Fibroblast of lung (primary cell): ENCODE data around the gene ANKRD13D. TPM values are rescaled to one million over a fixed set of nuclear protein-coding genes. Genes with fewer than 3 reads are reported as not detected.
A peak's percentile ranks its signal among the peaks of the same experiment; 100 is the strongest.

Experiments
- DNase-seq, 2 donors: peaks; one replicate each; pipeline versions ENCODE4 v3.0.0 to v3.0.0-alpha.2; 2010; ENCODE audit warnings: low read depth in 2 of 2
- H2AFZ ChIP-seq: 2 replicates; pipeline ENCODE4 v1.5.1; 2012; ENCODE audit warnings: low read length, control low read depth, inconsistent platforms
- H3K27ac ChIP-seq: 2 replicates; pipeline ENCODE4 v1.5.1; 2011; ENCODE audit warnings: low read length, control low read depth; ENCODE audit not compliant: insufficient read depth
- H3K27me3 ChIP-seq: 2 replicates; pipeline ENCODE4 v1.5.1; 2011; ENCODE audit warnings: mild to moderate bottlenecking, low read length; ENCODE audit not compliant: control insufficient read depth, insufficient read depth
- H3K36me3 ChIP-seq: 2 replicates; pipeline ENCODE4 v1.5.1; 2011; ENCODE audit warnings: low read length; ENCODE audit not compliant: control insufficient read depth, insufficient read depth
- H3K4me1 ChIP-seq: 2 replicates; pipeline ENCODE4 v1.5.1; 2011; ENCODE audit warnings: low read length; ENCODE audit not compliant: control insufficient read depth, insufficient read depth; ENCODE audit errors: extremely low read depth
- H3K4me2 ChIP-seq: 2 replicates; pipeline ENCODE4 v1.5.1; 2011; ENCODE audit warnings: low read length, control low read depth; ENCODE audit not compliant: insufficient read depth; ENCODE audit errors: extremely low read depth
- H3K4me3 ChIP-seq, 4 experiments: fragments of 200-600 bp in 1 of 4; sonication (generic) in 1 of 4; replicated peaks in 1 of 4; 2 replicates each; pipeline ENCODE4 v1.5.1; 2011 to 2016; ENCODE audit warnings: low read length in 4 of 4, low read depth in 3 of 4, mild to moderate bottlenecking in 3 of 4, control low read depth in 2 of 4, inconsistent platforms in 1 of 4, mixed read lengths in 1 of 4; ENCODE audit not compliant: insufficient read depth in 1 of 4; ENCODE audit errors: control extremely low read depth in 1 of 4
- H3K79me2 ChIP-seq: 2 replicates; pipeline ENCODE4 v1.5.1; 2012; ENCODE audit warnings: mild to moderate bottlenecking, low read length, inconsistent platforms; ENCODE audit not compliant: control insufficient read depth, insufficient read depth
- H3K9ac ChIP-seq: 2 replicates; pipeline ENCODE4 v1.5.1; 2011; ENCODE audit warnings: mild to moderate bottlenecking, low read length, control low read depth; ENCODE audit not compliant: insufficient read depth
- H3K9me3 ChIP-seq: 2 replicates; pipeline ENCODE4 v1.5.1; 2012; ENCODE audit warnings: low read depth, low read length; ENCODE audit not compliant: control insufficient read depth, insufficient read depth
- H4K20me1 ChIP-seq: 2 replicates; pipeline ENCODE4 v1.5.1; 2011; ENCODE audit warnings: low read length; ENCODE audit not compliant: control insufficient read depth, insufficient read depth; ENCODE audit errors: extremely low read depth
- EZH2 ChIP-seq: IDR thresholded peaks from 2 replicates; pipeline ENCODE4 v1.5.1; 2012; ENCODE audit warnings: low read length, control low read depth, mild to moderate bottlenecking; ENCODE audit errors: missing control alignments
- polyA plus RNA-seq, 2 donors: library from polyadenylated mRNA; depleted of rRNA in 1 of 2; stranded (reverse) in 1 of 2; unstranded in 1 of 2; fragments of >200 nt; gene quantifications; 2 replicates each; pipeline ENCODE4 v1.2.1, GENCODE V29; 2011 to 2012; ENCODE audit warnings: missing spikeins in 1 of 2
- total RNA-seq: library from RNA; depleted of rRNA; stranded (reverse); fragments of >200 nt; gene quantifications from 2 replicates; pipeline ENCODE4 v1.2.1, GENCODE V29; 2014
- TF ChIP-seq, protein P1 (sequence below), 2 donors: IDR thresholded peaks in 1 of 2; conservative IDR thresholded peaks in 1 of 2; 1 replicate in 1 of 2; 2 replicates in 1 of 2; pipeline ENCODE4 v1.5.1; 2011 to 2012; ENCODE audit warnings: low read length in 2 of 2, control low read depth in 1 of 2, inconsistent platforms in 1 of 2, low read depth in 1 of 2, mild to moderate bottlenecking in 1 of 2

The ANKRD13D gene
- total and polyA plus RNA-seq, 2 donors (not counting 1 experiment from before 2014, with no cell fraction given): 11.5 to 45.4 TPM

DNA sequence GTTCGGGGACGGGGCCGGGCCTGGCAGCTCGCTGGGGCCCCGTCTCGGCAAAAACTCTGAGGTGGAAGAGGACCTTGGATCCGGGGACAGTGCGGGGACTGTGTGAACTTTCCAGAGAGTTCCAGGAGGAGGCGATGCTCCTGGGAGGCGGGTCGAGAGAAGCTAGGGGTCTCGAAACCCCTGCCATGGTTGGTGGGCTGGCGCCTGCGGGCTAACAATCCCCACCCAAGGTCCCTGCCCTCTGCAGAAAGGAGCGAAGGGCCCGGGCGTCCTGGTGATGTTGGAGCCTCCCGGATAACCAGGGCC, 27.5 kb upstream of the ANKRD13D start:
- peaks cover 2% of the 10 kb centered on the region for H3K36me3 ChIP-seq
- no peaks in the 10 kb centered on the region for H4K20me1 ChIP-seq
- no peak for TF ChIP-seq EZH2
- TF ChIP-seq, protein P1, sequence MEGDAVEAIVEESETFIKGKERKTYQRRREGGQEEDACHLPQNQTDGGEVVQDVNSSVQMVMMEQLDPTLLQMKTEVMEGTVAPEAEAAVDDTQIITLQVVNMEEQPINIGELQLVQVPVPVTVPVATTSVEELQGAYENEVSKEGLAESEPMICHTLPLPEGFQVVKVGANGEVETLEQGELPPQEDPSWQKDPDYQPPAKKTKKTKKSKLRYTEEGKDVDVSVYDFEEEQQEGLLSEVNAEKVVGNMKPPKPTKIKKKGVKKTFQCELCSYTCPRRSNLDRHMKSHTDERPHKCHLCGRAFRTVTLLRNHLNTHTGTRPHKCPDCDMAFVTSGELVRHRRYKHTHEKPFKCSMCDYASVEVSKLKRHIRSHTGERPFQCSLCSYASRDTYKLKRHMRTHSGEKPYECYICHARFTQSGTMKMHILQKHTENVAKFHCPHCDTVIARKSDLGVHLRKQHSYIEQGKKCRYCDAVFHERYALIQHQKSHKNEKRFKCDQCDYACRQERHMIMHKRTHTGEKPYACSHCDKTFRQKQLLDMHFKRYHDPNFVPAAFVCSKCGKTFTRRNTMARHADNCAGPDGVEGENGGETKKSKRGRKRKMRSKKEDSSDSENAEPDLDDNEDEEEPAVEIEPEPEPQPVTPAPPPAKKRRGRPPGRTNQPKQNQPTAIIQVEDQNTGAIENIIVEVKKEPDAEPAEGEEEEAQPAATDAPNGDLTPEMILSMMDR (conservative IDR thresholded peaks at IDR 0.05 in 1 of 2, IDR thresholded peaks at IDR 0.05 in 1 of 2; ENCODE audit: low read depth in 1 of 2, low read length in 2 of 2): peak in 1 of 2 donors; percentile 36
- H3K79me2 ChIP-seq: no peaks in the 10 kb centered on the region
- no peak overlapping the region for H3K27ac ChIP-seq
- H2AFZ ChIP-seq: peak overlapping the region; percentile 34
- H3K4me1 ChIP-seq: peaks cover 12% of the 10 kb centered on the region
- H3K4me2 ChIP-seq: peak overlapping the region; percentile 41
- no peak overlapping the region for H3K9ac ChIP-seq
- DNase-seq: no peak
- H3K4me3 ChIP-seq: peak overlapping the region in 1 of 4 experiments; percentile 51
- H3K9me3 ChIP-seq: no peaks in the 10 kb centered on the region
- H3K27me3 ChIP-seq: no peaks in the 10 kb centered on the region

DNA sequence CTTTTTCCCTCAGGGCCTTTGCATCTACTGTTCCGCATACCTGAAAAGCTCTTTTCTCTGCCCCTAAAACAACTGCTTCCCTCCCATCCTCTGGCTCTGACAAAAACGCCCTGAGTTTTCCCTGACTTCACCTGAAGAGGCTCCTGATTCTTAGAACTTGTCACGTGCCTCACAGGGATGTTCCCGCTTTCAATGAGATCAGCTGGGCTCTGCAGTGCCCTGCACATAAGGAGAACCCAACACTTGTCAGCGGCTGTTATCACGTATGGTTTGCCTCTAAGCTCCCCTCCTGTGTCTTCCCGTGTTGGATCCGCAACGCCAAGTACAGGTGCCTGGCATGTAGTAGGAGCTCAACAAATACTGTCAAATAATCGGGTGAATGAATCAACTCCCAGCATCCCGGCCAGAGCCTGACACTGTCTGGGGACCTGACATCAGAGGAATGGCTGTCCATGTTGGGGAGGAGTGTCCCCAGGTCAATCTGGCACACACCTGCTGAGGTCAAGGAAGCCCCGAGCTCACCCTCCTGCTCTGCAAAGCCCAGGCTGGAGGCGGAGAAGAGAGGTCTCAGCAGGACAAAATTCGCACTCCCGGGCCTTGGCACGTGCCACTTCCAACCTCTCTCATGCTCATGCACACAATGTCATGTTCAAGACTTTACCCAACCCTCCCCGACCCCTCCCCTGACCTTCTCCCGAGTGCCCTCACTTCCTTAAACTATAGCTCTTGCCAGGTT, 27.0 kb upstream of the ANKRD13D start:
- Histone ChIP-seq H3K36me3 (peaks cover 2% of the 10 kb centered on the region), H3K27me3 (no peaks in the 10 kb centered on the region), H3K27ac (no peak overlapping the region), H3K9me3 (no peaks in the 10 kb centered on the region), H2AFZ (peak overlapping the region; percentile 34), H3K4me1 (peaks cover 12% of the 10 kb centered on the region), H3K4me3 (no peak overlapping the region), H3K9ac (no peak overlapping the region), H4K20me1 (no peaks in the 10 kb centered on the region), H3K79me2 (peaks cover 3% of the 10 kb centered on the region), H3K4me2 (peak overlapping the region; percentile 41)
- TF ChIP-seq, protein P1 (conservative IDR thresholded peaks at IDR 0.05 in 1 of 2, IDR thresholded peaks at IDR 0.05 in 1 of 2; ENCODE audit: low read depth in 1 of 2, low read length in 2 of 2): no peak
- TF ChIP-seq EZH2: no peak
- DNase-seq: no peak

DNA sequence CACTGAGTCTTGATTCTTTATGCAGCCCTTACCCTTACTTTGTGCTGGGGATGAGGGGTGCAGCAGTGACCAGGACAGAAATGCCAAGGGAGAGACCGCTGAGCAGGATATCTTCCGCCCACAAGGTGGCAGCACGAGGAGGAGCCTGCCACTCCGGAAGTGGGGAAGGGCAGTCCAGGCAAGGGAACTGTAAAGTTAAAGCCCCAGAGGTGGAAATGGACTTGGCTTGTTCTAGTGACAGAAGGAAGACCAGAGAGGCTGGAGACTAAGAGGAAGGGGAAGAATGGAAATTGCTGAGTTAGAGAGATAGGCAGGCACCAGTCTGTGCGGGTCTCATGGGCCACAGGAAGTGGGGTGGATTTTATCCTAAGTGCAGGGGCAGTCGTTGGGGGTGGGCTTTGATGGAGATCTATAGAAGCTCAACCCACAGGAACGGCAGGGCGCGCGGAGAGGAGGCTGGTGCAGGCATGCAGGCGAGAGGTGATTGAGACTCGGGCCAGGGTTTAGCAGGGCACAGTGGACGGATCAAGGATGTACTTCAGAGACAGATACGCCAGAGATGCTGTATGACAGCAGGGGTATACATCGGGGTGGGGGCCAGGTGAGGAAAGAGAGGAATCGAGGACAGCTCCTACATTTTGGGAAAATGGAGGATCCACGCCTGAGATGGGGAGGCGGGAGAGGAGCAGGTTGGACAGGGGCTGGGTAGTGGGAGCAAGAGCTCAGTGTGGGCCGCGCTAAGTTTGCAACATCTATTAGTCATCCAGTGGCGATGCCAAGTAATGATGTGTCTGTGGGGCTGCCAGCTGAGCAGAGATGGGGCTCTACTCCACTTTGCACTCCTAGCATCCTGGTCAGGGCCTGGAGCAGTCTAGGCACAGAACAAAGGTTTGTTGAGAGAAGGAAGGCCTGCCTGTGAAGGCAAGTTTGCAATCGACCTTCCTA, 26.1 kb upstream of the ANKRD13D start:
- Histone ChIP-seq H2AFZ (peak overlapping the region; percentile 83), H3K4me2 (peak overlapping the region; percentile 32)
- TF ChIP-seq EZH2: no peak
- TF ChIP-seq, protein P1 (conservative IDR thresholded peaks at IDR 0.05 in 1 of 2, IDR thresholded peaks at IDR 0.05 in 1 of 2; ENCODE audit: low read depth in 1 of 2, low read length in 2 of 2): peak; percentile 66 to 90

More for the DNA sequence above, 26.1 kb upstream of the ANKRD13D start:
- H3K27ac ChIP-seq: no peak overlapping the region
- H3K4me1 ChIP-seq: peaks cover 19% of the 10 kb centered on the region
- DNase-seq: peak; percentile 74 to 77
- H3K4me3 ChIP-seq: no peak overlapping the region
- H3K36me3 ChIP-seq: peaks cover 3% of the 10 kb centered on the region
- no peaks in the 10 kb centered on the region for H3K27me3 ChIP-seq
- no peak overlapping the region for H3K9ac ChIP-seq
- H4K20me1 ChIP-seq: no peaks in the 10 kb centered on the region
- no peaks in the 10 kb centered on the region for H3K9me3 ChIP-seq
- H3K79me2 ChIP-seq: peaks cover 12% of the 10 kb centered on the region
